ENCODE results near the gene SLC38A2.
A peak's percentile ranks its signal among the peaks of the same experiment; 100 is the strongest.
"Not testable (repeated sequence)": the region's sequence is repeated elsewhere in the genome, so short reads cannot be mapped to it uniquely, and the experiment has no call there.

Gene SLC38A2

GRCh38 chr12:46372544-46373300, at the start of gene SLC38A2:
SLC38A2 (minus strand) TSS chr12:46372773; CDS start chr12:46371293, 1,480 bp downstream.
- DNase-seq (ENCODE audit: low read depth) = peak; percentile 97

- DNase-seq (ENCODE audit: low read depth) = no peak
Measured at GRCh38 chr12:46419675-46420074, 47.1 kb upstream of the SLC38A2 start.

GRCh38 chr12:46415552-46415951, 43.0 kb upstream of the SLC38A2 start:
- DNase-seq (ENCODE audit: low read depth) = no peak

GRCh38 chr12:46414591-46415268, 42.2 kb upstream of the SLC38A2 start:
- DNase-seq (ENCODE audit: low read depth) = no peak

GRCh38 chr12:46413368-46413767, 40.8 kb upstream of the SLC38A2 start:
- no peak for DNase-seq (ENCODE audit: low read depth)

- DNase-seq (ENCODE audit: low read depth) = no peak
Measured at GRCh38 chr12:46412857-46413256, 40.3 kb upstream of the SLC38A2 start.

GRCh38 chr12:46410495-46410894, 37.9 kb upstream of the SLC38A2 start:
- no peak for DNase-seq (ENCODE audit: low read depth)

- DNase-seq (ENCODE audit: low read depth) = no peak
Measured at GRCh38 chr12:46409974-46410373, 37.4 kb upstream of the SLC38A2 start.

- DNase-seq (ENCODE audit: low read depth) = no peak
Measured at GRCh38 chr12:46409342-46409741, 36.8 kb upstream of the SLC38A2 start.

GRCh38 chr12:46408441-46408840, 35.9 kb upstream of the SLC38A2 start:
- no peak for DNase-seq (ENCODE audit: low read depth)

GRCh38 chr12:46407361-46407760, 34.8 kb upstream of the SLC38A2 start:
- no peak for DNase-seq (ENCODE audit: low read depth)

GRCh38 chr12:46406352-46407027, 33.9 kb upstream of the SLC38A2 start:
- no peak for DNase-seq (ENCODE audit: low read depth)

GRCh38 chr12:46404733-46405132, 32.2 kb upstream of the SLC38A2 start:
- DNase-seq (ENCODE audit: low read depth) = no peak

GRCh38 chr12:46404225-46404631, 31.7 kb upstream of the SLC38A2 start:
- no peak for DNase-seq (ENCODE audit: low read depth)

GRCh38 chr12:46403719-46404070, 31.1 kb upstream of the SLC38A2 start:
- DNase-seq (ENCODE audit: low read depth) = no peak

GRCh38 chr12:46402941-46403718, 30.6 kb upstream of the SLC38A2 start:
- DNase-seq (ENCODE audit: low read depth) = no peak

GRCh38 chr12:46402451-46402850, 29.9 kb upstream of the SLC38A2 start:
- DNase-seq (ENCODE audit: low read depth) = no peak

- DNase-seq (ENCODE audit: low read depth) = no peak
Measured at GRCh38 chr12:46401662-46402061, 29.1 kb upstream of the SLC38A2 start.

- no peak for DNase-seq (ENCODE audit: low read depth)
Measured at GRCh38 chr12:46400406-46400805, 27.8 kb upstream of the SLC38A2 start.

- not testable (repeated sequence) for DNase-seq (ENCODE audit: low read depth)
Measured at GRCh38 chr12:46399461-46400248, 27.1 kb upstream of the SLC38A2 start.

GRCh38 chr12:46396826-46397225, 24.3 kb upstream of the SLC38A2 start:
- DNase-seq (ENCODE audit: low read depth) = no peak
